GM18907 (cell line): Measurements from ENCODE around the gene NID1.
"Not testable (repeated sequence)": the region's sequence is repeated elsewhere in the genome, so short reads cannot be mapped to it uniquely, and the experiment has no call there.

Experiments
- ATAC-seq: cut with Tn5 transposase; IDR thresholded peaks from one replicate; pipeline ENCODE4 v1.9.1; 2021; ENCODE audit warnings: mild to moderate bottlenecking, moderate library complexity; ENCODE audit not compliant: unreplicated experiment

Gene NID1

GRCh38 chr1:235999259-235999925 is 65.5 kb downstream of the NID1 start:
- ATAC-seq = peak; percentile 81

GRCh38 chr1:235998812-235999211 is 66.1 kb downstream of the NID1 start:
- ATAC-seq = peak; percentile 34

GRCh38 chr1:235997931-235998330 is 67.0 kb downstream of the NID1 start:
- no peak for ATAC-seq

- no peak for ATAC-seq
Measured at GRCh38 chr1:235997049-235997448, 67.8 kb downstream of the NID1 start.

DNA sequence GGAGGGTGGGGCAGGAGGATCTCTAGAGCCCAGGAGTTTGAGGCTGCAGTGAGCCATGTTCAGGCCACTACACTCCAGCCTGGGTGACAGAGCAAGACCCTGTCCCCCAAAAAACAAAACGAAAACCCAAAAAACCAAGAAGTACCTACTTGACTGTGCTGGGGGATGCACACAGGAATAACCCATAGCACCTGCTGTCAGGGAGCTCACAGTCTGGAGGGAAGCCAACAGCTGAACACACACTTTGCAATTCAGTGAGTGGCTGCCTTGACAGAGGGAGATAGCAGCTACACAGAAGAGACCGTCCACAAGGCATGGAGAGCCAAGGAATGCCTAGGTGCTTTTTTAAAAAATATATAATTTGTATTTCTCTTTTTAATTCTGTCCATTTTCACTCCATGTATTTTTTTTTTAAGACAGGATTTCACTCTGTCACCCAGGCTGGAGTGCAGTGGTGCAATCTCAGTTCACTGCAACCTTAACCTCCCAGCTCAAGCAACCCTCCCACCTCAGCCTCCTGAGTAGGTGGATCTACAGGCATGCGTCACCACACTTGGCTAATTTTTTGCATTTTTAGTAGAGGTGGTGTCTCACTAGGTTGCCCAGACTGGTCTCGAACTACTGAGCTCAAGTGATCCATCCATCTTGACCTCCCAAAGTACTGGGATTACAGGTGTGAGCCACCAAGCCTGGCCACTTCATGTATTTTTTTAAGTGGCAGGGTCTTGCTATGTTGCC is 68.7 kb downstream of the NID1 start:
- peak; percentile 24 for ATAC-seq

DNA sequence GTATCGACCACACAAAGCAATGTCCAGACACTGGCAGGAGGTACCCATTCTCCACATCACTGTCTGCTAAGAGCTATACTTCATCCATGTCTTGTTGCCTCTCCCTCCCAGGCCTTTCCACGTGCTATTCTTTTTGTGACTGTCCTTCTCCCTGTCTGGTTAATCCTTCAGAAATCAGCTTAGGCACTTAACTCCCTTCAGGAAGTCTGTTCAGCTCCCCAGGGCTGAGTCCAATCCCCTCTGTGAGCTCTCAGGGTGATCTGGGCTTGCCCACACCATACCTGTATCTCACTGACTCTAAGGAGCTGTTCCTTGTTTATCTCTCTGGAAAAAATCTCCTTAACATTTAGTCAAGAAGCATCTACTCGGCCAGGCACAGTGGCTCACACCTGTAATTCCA is 69.4 kb downstream of the NID1 start:
- no peak for ATAC-seq

DNA sequence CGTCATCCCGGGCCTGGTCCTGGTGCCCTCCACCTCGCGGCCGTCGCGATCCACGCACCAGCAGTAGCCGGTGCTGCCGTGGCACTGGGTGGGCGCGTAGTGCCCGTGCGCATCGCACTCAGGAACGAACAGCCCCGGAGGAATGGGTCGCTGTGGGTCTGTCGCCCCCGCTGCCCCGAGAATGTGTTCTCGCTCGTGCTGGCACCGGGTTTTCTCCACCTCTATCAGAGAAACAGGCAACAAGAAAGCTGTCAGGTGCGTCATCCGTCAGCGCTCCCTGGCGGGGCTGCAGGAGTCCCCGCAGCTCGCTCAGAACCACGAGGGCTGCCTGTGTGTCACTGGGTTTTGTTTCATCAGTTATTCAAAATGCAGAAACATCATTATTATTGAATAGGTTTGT is 71.2 kb downstream of the NID1 start:
- no peak for ATAC-seq

DNA sequence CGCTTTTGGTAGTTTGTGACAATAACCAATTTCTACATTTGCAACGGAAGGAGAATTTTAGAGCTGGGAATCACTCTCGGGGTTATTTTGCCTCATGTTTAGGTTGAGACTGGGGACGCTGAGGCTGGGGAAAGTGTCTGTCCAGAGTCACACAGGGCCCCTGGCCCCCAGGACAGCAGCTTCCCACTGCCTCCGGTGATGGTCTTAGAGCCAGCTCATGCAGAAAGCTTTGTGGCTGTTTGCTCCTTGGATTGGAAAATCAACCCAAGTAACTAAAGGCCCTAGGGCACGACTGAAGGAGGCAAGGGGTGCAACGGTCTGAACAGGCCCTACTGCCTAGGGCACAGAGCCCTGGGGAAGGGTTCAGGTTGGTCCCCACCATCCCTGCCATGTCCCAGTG is 72.0 kb downstream of the NID1 start:
- ATAC-seq = no peak

DNA sequence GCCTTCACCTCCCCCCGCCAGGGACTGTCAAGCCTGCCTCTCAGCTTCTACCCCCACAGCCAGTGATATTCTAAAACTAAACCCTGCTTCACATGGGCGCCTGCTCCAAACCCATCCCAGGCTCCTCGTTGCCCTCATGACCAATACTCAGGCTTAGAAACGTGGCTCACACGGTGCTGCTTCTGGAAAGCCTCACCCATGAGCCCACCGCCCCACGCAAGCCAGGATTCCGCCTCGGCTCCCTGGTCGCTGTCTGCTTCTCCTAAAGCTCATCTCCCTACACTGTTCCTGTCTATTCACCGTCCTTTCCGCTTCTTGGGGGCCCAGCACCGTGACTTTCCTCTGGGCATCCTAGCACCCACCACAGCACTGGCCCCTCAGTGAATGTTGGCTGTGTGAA is 72.5 kb downstream of the NID1 start:
- no peak for ATAC-seq

DNA sequence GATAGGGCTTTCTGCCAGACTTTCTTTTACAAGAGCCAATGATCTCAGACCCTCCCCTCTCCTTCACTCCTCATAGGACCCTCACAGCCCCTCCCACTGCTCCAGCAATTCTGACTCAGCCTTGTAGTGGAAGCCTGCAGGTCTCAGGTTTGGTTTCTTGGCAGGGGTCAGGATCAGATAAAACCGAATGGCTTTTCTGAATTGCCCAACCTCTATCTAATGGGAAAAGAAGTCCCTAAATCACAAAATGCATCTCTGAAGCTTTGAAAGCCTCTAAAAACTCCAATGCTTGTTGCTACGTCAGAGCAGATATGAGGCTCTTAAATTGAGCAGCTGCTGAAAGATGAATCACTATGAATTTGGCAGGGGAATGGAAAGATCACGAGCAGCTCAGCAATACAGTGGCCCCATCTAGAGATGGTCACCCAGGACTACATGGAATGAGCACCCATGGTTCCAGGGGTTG is 74.5 kb downstream of the NID1 start:
- ATAC-seq = no peak

GRCh38 chr1:235989105-235989504 is 75.8 kb downstream of the NID1 start:
- no peak for ATAC-seq

GRCh38 chr1:235986869-235987268 is 78.0 kb downstream of the NID1 start:
- peak; percentile 95 for ATAC-seq

DNA sequence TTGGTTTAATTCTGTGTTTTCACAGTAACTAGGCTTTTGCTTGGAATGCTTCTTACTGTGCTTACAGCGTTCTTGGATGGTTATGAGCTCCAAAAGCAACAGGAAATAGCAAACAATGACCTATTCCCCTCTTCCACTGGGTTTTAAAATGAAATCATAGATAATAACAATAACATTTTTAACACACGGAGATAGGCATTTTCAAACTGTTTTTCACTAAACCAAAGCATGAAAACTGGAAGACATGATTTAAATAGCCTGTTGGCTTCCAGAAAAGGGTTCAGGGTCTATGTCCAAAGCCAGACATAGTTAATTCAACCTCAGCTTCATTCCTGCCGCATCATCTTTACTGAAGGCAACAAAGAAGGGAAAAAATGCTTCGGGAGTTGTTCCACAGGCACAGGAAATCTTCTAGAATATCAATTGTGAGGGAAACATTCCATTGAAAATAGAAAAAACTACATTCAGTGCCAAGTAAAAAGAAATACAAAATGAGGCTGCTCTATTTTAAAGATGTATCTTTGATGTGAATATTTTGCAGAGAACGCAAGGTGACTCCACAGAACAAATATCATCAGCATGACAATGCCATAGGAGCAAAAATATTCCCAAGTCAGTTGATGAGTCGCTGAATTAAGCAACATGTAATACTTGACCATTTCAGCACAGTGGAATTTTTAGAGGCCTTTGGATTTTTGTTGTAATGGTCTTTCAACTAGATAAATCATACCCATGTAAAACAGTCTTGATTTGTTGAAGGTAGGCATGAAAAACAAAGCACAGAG is 80.7 kb downstream of the NID1 start:
- no peak for ATAC-seq

- no peak for ATAC-seq
Measured at GRCh38 chr1:235980976-235981375, 83.9 kb downstream of the NID1 start.

- ATAC-seq = no peak
Measured at GRCh38 chr1:235979716-235980333, 85.1 kb downstream of the NID1 start.

GRCh38 chr1:235979176-235979575 is 85.7 kb downstream of the NID1 start:
- no peak for ATAC-seq

DNA sequence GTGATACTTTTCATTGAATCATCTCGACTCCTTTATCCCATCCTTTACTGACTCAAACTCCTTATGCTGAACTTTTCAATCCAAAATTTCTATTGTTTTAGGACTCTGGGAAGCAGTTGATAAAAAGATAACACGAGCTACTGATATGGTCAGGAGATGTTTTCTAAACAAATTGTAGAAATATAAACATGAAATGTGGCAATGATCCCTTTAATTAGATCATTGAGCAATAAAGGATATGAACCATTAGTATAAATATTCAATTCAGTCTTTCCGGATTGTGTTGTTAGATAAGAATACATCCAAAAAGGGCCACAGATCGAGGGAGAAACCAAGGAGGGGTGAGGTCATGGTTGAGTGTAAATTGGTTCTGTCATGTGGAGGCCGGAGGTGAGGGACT is 88.4 kb downstream of the NID1 start:
- no peak for ATAC-seq

DNA sequence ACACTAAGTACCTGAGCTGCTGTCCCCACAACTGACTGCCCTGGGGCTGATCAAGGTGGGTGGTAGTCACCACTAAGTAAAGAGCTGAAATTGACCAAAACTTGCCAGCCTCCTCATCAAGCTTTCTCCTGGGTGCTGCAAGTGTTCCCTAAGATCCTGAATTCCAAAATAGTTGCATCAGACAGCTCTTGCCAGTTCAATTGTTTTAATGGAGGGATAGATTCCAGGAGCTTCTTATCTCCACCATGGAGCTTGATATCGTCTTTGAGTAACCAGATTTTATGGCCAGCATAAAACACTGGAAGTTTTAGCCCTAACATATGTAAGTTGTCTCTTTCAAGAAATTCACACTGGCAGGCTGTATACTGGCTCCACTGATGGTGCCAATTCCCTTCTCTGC is 90.3 kb downstream of the NID1 start:
- ATAC-seq = no peak

GRCh38 chr1:235972691-235973090 is 92.2 kb downstream of the NID1 start:
- ATAC-seq = not testable (repeated sequence)

DNA sequence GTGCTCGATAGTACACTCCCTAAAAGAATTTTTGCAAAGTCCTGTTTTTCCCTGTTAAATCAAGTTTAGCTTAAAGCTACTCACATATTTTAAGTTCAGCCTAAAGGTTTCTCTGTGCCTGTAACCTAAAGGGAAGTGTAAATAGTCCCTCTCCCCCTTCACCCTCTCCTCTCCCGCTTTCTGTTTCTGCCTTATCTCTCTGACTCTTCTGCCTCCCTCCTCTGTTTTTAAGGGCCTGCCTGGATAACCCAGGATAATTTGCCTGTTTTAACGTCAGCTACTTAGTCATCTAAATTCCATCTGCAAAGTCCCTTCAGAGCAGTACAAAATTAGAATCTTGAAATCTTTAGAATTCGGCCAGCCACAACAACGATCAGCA is 92.6 kb downstream of the NID1 start:
- ATAC-seq = peak; percentile 45

GRCh38 chr1:235971571-235972310 is 93.1 kb downstream of the NID1 start:
- peak; percentile 97 for ATAC-seq
